Liver (tissue), 9 donors: Measurements from ENCODE around the gene GOLGA5. TPM values are rescaled to one million over a fixed set of nuclear protein-coding genes. Genes with fewer than 3 reads are reported as not detected.

Experiments used
- DNase-seq: peaks from one replicate; pipeline ENCODE4 v3.0.0-alpha.2; 2017; ENCODE audit warnings: low spot score
- H3K27ac ChIP-seq, 2 donors: one replicate each; pipeline ENCODE4 v1.7.0; 2013; ENCODE audit warnings: inconsistent platforms in 2 of 2, low read length in 2 of 2, control low read depth in 1 of 2, low read depth in 1 of 2, mild to moderate bottlenecking in 1 of 2
- H3K27me3 ChIP-seq, 4 donors: one replicate each; pipeline versions ENCODE4 v1.6.1 to v1.7.0; 2013; ENCODE audit warnings: low read length in 3 of 4, inconsistent platforms in 1 of 4, mild to moderate bottlenecking in 1 of 4, moderate library complexity in 1 of 4; ENCODE audit not compliant: control insufficient read depth in 4 of 4, insufficient read depth in 4 of 4
- H3K36me3 ChIP-seq, 4 donors: one replicate each; pipeline versions ENCODE4 v1.6.1 to v1.7.0; 2013; ENCODE audit warnings: low read length in 3 of 4, mild to moderate bottlenecking in 3 of 4, low read depth in 1 of 4, moderate library complexity in 1 of 4; ENCODE audit not compliant: control insufficient read depth in 4 of 4, insufficient read depth in 3 of 4
- H3K4me1 ChIP-seq, 4 donors: one replicate each; pipeline versions ENCODE4 v1.6.1 to v1.7.0; 2013; ENCODE audit warnings: low read length in 3 of 4, mild to moderate bottlenecking in 3 of 4, moderate library complexity in 1 of 4; ENCODE audit not compliant: control insufficient read depth in 4 of 4, insufficient read depth in 4 of 4
- H3K4me3 ChIP-seq, 3 donors: one replicate each; pipeline versions ENCODE4 v1.6.1 to v1.7.0; 2013; ENCODE audit warnings: low read length in 3 of 3, control low read depth in 1 of 3, low read depth in 1 of 3, mild to moderate bottlenecking in 1 of 3
- H3K9ac ChIP-seq, 2 donors: one replicate each; pipeline ENCODE4 v1.7.0; 2013; ENCODE audit warnings: low read length in 2 of 2, mild to moderate bottlenecking in 2 of 2, moderate library complexity in 2 of 2, control low read depth in 1 of 2, low read depth in 1 of 2
- H3K9me3 ChIP-seq, 4 donors: one replicate each; pipeline versions ENCODE4 v1.6.1 to v1.7.0; 2013; ENCODE audit warnings: low read length in 3 of 4; ENCODE audit not compliant: control insufficient read depth in 4 of 4
- FOXA1 ChIP-seq: IDR thresholded peaks from 2 replicates; pipeline ENCODE4 v1.6.1; 2016; ENCODE audit warnings: antibody characterized with exemption
- GABPA ChIP-seq, 2 donors: IDR thresholded peaks in 1 of 2; conservative IDR thresholded peaks in 1 of 2; 2 replicates each; pipeline ENCODE4 v1.6.1; 2016; ENCODE audit warnings: antibody characterized with exemption in 2 of 2, mild to moderate bottlenecking in 1 of 2, moderate library complexity in 1 of 2
- HNF4A ChIP-seq, 2 donors: conservative IDR thresholded peaks; 2 replicates each; pipeline ENCODE4 v1.6.1; 2016; ENCODE audit warnings: antibody characterized with exemption in 2 of 2, mild to moderate bottlenecking in 2 of 2
- JUND ChIP-seq, 2 donors: IDR thresholded peaks; 2 replicates each; pipeline ENCODE4 v1.6.1; 2016; ENCODE audit warnings: antibody characterized with exemption in 2 of 2
- NR2F2 ChIP-seq: IDR thresholded peaks from 2 replicates; pipeline ENCODE4 v1.6.1; 2016; ENCODE audit warnings: antibody characterized with exemption
- RAD21 ChIP-seq, 2 donors: IDR thresholded peaks; 2 replicates each; pipeline ENCODE4 v1.6.1; 2016; ENCODE audit warnings: antibody characterized with exemption in 2 of 2, mild to moderate bottlenecking in 2 of 2
- SP1 ChIP-seq: IDR thresholded peaks from 2 replicates; pipeline ENCODE4 v1.6.1; 2018; ENCODE audit warnings: antibody characterized with exemption, mild to moderate bottlenecking
- TAF1 ChIP-seq: conservative IDR thresholded peaks from 2 replicates; pipeline ENCODE4 v1.6.1; 2016; ENCODE audit warnings: antibody characterized with exemption, mild to moderate bottlenecking
- WGBS: extraction: QIAGEN DNeasy Blood & Tissue Kit; methylation state at CpG from one replicate; pipeline ENCODE4 v1.1.7; 2013; 5-methylcytosine and 5-hydroxymethylcytosine counted together
- polyA plus RNA-seq, 2 donors: library from polyadenylated mRNA; stranded (reverse) in 1 of 2; unstranded in 1 of 2; fragments of 200-250 nt in 1 of 2; fragments of >200 nt in 1 of 2; fragmentation: Nextera tagmentation in 1 of 2; extraction: Ambion mirVana in 1 of 2; gene quantifications; one replicate each; pipeline versions ENCODE4 v1.2.1 to v1.2.3, GENCODE V29; 2013 to 2015
- total RNA-seq, 2 donors: library from RNA; depleted of rRNA; stranded (reverse); fragments of >200 nt; gene quantifications; one replicate each; pipeline ENCODE4 v1.2.3, GENCODE V29; 2014
- TF ChIP-seq, protein P1 (sequence below): IDR thresholded peaks from 2 replicates; pipeline ENCODE4 v1.6.1; 2016; ENCODE audit warnings: antibody characterized with exemption
- TF ChIP-seq, protein P2 (sequence below): fragments of 150-350 bp; IDR thresholded peaks from 2 replicates; pipeline ENCODE4 v1.5.1; 2017; ENCODE audit warnings: improper control_type of control experiment, low read depth, low read length; ENCODE audit not compliant: missing input control
- TF ChIP-seq, protein P3 (sequence below): IDR thresholded peaks from 2 replicates; pipeline ENCODE4 v1.6.1; 2016; ENCODE audit warnings: antibody characterized with exemption
- donor health status: healthy.
- donor health status: healthy.
- donor health status: healthy.
- donor health status: healthy.
- donor health status: healthy.

The GOLGA5 gene
- total and polyA plus RNA-seq, 4 donors: 19.2 to 39.9 (median 28.2) TPM

DNA sequence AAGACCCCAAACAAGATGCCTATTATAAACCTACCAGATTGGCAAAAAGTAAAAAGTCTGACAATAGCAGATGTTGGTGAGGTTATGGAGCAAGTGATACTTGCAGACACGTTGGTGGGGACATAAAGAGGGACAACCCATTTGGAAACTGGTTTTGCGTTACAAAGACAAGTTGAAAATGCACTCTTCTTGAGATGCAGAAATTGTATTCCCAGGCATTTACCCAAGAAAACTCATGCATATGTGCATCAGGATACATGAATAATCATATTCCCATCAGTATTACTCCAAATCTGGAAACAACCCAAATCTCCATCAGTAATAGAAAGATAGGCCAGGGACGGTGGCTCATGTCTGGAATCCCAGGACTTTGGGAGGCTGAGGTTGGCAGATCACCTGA lies 12.8 kb upstream of the GOLGA5 start:
- Histone ChIP-seq H3K27ac (no peak overlapping the region), H3K4me3 (no peak overlapping the region), H3K36me3 (no peaks in the 10 kb centered on the region), H3K9me3 (no peaks in the 10 kb centered on the region), H3K27me3 (no peaks in the 10 kb centered on the region), H3K4me1 (no peaks in the 10 kb centered on the region), H3K9ac (no peak overlapping the region)
- no peak for TF ChIP-seq HNF4A (conservative IDR thresholded peaks at IDR 0.05)
- TF ChIP-seq, protein P1, sequence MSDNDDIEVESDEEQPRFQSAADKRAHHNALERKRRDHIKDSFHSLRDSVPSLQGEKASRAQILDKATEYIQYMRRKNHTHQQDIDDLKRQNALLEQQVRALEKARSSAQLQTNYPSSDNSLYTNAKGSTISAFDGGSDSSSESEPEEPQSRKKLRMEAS: no peak
- WGBS: 88% methylated on average over 3 of the region's 3 CpGs
- DNase-seq: no peak

- no peak for DNase-seq
- Histone ChIP-seq H3K36me3 (no peaks in the 10 kb centered on the region), H3K4me1 (no peaks in the 10 kb centered on the region), H3K27ac (no peak overlapping the region), H3K4me3 (no peak overlapping the region), H3K9me3 (no peaks in the 10 kb centered on the region), H3K27me3 (no peaks in the 10 kb centered on the region), H3K9ac (no peak overlapping the region)
- peak; percentile 85 to 90 for TF ChIP-seq RAD21 (IDR thresholded peaks at IDR 0.05)
- TF ChIP-seq, protein P2, sequence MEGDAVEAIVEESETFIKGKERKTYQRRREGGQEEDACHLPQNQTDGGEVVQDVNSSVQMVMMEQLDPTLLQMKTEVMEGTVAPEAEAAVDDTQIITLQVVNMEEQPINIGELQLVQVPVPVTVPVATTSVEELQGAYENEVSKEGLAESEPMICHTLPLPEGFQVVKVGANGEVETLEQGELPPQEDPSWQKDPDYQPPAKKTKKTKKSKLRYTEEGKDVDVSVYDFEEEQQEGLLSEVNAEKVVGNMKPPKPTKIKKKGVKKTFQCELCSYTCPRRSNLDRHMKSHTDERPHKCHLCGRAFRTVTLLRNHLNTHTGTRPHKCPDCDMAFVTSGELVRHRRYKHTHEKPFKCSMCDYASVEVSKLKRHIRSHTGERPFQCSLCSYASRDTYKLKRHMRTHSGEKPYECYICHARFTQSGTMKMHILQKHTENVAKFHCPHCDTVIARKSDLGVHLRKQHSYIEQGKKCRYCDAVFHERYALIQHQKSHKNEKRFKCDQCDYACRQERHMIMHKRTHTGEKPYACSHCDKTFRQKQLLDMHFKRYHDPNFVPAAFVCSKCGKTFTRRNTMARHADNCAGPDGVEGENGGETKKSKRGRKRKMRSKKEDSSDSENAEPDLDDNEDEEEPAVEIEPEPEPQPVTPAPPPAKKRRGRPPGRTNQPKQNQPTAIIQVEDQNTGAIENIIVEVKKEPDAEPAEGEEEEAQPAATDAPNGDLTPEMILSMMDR: peak; percentile 54
- TF ChIP-seq, protein P3, sequence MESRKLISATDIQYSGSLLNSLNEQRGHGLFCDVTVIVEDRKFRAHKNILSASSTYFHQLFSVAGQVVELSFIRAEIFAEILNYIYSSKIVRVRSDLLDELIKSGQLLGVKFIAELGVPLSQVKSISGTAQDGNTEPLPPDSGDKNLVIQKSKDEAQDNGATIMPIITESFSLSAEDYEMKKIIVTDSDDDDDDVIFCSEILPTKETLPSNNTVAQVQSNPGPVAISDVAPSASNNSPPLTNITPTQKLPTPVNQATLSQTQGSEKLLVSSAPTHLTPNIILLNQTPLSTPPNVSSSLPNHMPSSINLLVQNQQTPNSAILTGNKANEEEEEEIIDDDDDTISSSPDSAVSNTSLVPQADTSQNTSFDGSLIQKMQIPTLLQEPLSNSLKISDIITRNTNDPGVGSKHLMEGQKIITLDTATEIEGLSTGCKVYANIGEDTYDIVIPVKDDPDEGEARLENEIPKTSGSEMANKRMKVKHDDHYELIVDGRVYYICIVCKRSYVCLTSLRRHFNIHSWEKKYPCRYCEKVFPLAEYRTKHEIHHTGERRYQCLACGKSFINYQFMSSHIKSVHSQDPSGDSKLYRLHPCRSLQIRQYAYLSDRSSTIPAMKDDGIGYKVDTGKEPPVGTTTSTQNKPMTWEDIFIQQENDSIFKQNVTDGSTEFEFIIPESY: no peak
- 50% methylated on average over 2 of the region's 2 CpGs for WGBS
Observed at GRCh38 chr14:92783813-92784431, 10.2 kb upstream of the GOLGA5 start.

- no peak for DNase-seq
- Histone ChIP-seq H3K4me1 (no peaks in the 10 kb centered on the region), H3K9ac (no peak overlapping the region), H3K9me3 (peaks cover 0 to 5% (median 1%) of the 10 kb centered on the region in 4 donors), H3K36me3 (no peaks in the 10 kb centered on the region), H3K4me3 (no peak overlapping the region), H3K27me3 (no peaks in the 10 kb centered on the region), H3K27ac (peak overlapping the region in 1 of 2 donors; percentile 20)
- TF ChIP-seq JUND (IDR thresholded peaks at IDR 0.05): peak; percentile 19 to 36
- TF ChIP-seq NR2F2: no peak
- no peak for TF ChIP-seq SP1
- TF ChIP-seq, protein P3: no peak
- TF ChIP-seq TAF1: no peak
- no peak for TF ChIP-seq FOXA1
- TF ChIP-seq GABPA (IDR thresholded peaks at IDR 0.05 in 1 of 2, conservative IDR thresholded peaks at IDR 0.05 in 1 of 2): no peak
- WGBS: 71% methylated on average over 6 of the region's 6 CpGs
Observed at GRCh38 chr14:92785667-92786426, 8.3 kb upstream of the GOLGA5 start.
